ENCODE data around the gene FANCE. TPM values are rescaled to one million over a fixed set of nuclear protein-coding genes. Genes with fewer than 3 reads are reported as not detected.

The FANCE gene
- total RNA-seq, 1 donor from 2014 or later: 7.5 TPM

GRCh38 chr6:35451354-35452182 is 570 bp upstream of the FANCE start:
- DNase-seq (ENCODE audit: low read depth): no peak
- H3K4me3 ChIP-seq (ENCODE audit: low read depth, low read length): peak overlapping the region; percentile 72
- TF ChIP-seq CTCF (conservative IDR thresholded peaks at IDR 0.05; ENCODE audit: low read depth, low read length): no peak

GRCh38 chr6:35453236-35453635 is 1.1 kb downstream of the FANCE start:
- DNase-seq (ENCODE audit: low read depth): no peak
- no peak for TF ChIP-seq CTCF (conservative IDR thresholded peaks at IDR 0.05; ENCODE audit: low read depth, low read length)
- no peak overlapping the region for H3K4me3 ChIP-seq (ENCODE audit: low read depth, low read length)

- DNase-seq (ENCODE audit: low read depth): no peak
- TF ChIP-seq CTCF (conservative IDR thresholded peaks at IDR 0.05; ENCODE audit: low read depth, low read length): no peak
- H3K4me3 ChIP-seq (ENCODE audit: low read depth, low read length): no peak overlapping the region
Observed at GRCh38 chr6:35454391-35455110, 2.4 kb downstream of the FANCE start.

- H3K4me3 ChIP-seq (ENCODE audit: low read depth, low read length): no peak overlapping the region
- TF ChIP-seq CTCF (conservative IDR thresholded peaks at IDR 0.05; ENCODE audit: low read depth, low read length): no peak
- no peak for DNase-seq (ENCODE audit: low read depth)
Observed at GRCh38 chr6:35457907-35458306, 5.8 kb downstream of the FANCE start.

- DNase-seq (ENCODE audit: low read depth): no peak
- H3K4me3 ChIP-seq (ENCODE audit: low read depth, low read length): no peak overlapping the region
- TF ChIP-seq CTCF (conservative IDR thresholded peaks at IDR 0.05; ENCODE audit: low read depth, low read length): no peak
Observed at GRCh38 chr6:35461270-35461669, 9.1 kb downstream of the FANCE start.

- no peak for DNase-seq (ENCODE audit: low read depth)
- TF ChIP-seq CTCF (conservative IDR thresholded peaks at IDR 0.05; ENCODE audit: low read depth, low read length): no peak
- no peak overlapping the region for H3K4me3 ChIP-seq (ENCODE audit: low read depth, low read length)
Observed at GRCh38 chr6:35463292-35463691, 11.2 kb downstream of the FANCE start.
